ENCODE results near the gene FGL2.

DNA sequence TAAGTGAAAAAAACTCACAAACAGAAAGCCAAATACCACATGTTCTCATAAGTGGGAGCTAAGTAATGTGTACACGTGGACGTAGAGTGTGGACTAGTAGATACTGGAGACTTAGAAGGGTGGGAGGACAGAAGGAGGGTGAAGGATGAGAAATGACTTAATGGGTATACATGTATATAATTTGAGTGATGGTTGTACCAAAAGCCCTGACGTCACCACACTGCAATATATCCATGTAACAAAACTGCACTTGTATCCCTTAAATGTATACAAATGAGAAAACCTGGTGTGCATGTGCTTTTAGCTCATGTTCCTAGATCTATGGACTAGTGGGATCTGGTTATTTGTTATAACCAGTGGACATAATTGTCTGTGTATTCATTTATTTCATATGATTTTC is 48.5 kb upstream of the FGL2 start:
- no peak for TF ChIP-seq EZH2phosphoT487 (IDR thresholded peaks at IDR 0.05; ENCODE audit: borderline replicate concordance, low read depth, low read length)
- TF ChIP-seq, protein P1, sequence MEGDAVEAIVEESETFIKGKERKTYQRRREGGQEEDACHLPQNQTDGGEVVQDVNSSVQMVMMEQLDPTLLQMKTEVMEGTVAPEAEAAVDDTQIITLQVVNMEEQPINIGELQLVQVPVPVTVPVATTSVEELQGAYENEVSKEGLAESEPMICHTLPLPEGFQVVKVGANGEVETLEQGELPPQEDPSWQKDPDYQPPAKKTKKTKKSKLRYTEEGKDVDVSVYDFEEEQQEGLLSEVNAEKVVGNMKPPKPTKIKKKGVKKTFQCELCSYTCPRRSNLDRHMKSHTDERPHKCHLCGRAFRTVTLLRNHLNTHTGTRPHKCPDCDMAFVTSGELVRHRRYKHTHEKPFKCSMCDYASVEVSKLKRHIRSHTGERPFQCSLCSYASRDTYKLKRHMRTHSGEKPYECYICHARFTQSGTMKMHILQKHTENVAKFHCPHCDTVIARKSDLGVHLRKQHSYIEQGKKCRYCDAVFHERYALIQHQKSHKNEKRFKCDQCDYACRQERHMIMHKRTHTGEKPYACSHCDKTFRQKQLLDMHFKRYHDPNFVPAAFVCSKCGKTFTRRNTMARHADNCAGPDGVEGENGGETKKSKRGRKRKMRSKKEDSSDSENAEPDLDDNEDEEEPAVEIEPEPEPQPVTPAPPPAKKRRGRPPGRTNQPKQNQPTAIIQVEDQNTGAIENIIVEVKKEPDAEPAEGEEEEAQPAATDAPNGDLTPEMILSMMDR (conservative IDR thresholded peaks at IDR 0.05; ENCODE audit: low read length): no peak
